GM12874 (cell line): ENCODE measurements around the gene STAU1.

Experiments used
- CTCF ChIP-seq: IDR thresholded peaks from 2 replicates; pipeline ENCODE4 v1.5.1; 2011; ENCODE audit warnings: low read depth, mild to moderate bottlenecking, control low read depth, low read length, moderate library complexity; ENCODE audit not compliant: insufficient read depth

Gene STAU1

GRCh38 chr20:49115564-49115963 is 72.6 kb downstream of the STAU1 start:
- 0 out of 2 replicates have a peak, but pooled peaks have one; percentile 4 for TF ChIP-seq CTCF

DNA sequence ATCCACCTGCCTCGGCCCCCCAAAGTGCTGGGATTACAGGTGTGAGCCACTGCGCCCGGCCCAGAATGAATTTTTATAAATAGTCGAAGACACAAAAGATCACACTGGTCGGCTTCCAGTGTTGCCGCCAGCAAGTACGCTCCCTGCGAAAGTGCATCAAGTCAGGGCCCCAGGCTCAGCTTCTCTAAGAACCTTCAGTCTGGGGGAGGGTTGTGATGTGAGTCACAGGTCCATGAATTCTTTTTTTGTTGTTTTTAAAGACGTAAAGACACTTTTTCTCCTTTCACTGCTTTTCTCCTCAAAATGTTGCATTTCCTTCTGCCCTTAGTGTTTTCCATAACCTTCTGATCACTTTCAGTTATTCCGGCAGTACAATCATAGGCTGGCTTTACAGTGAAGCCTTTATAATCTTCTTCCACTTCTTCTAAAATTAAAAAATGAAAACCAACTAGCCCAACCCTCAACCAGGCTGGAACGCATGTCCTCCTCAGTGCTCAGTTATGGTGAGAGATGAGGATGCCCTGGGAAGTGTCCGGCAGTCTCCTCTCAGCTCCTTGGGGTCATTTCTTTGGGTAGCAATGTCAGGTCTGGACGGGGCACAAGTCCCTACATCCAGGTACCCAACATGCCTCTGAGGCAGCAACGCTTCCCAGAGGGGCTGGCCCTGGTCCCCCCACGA is 75.4 kb downstream of the STAU1 start:
- TF ChIP-seq CTCF = no peak

- no peak for TF ChIP-seq CTCF
These were observed 77.1 kb downstream of the STAU1 start for GRCh38 chr20:49110767-49111694.

GRCh38 chr20:49106328-49106727 is 81.8 kb downstream of the STAU1 start:
- no peak for TF ChIP-seq CTCF

DNA sequence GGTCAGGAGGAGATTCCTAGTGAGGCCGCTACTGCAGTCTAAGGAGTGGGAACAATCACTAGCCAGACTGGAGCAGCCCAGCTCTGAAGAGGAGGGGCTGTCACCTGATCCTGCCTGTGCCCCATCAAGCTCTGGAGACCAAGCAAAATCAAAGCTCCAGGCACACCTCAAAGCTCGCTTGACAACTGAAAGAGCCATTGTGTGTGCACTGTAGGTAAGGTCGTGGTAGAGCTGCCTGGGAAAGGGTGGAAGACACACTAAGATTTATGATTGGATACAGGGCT is 83.8 kb downstream of the STAU1 start:
- no peak for TF ChIP-seq CTCF

DNA sequence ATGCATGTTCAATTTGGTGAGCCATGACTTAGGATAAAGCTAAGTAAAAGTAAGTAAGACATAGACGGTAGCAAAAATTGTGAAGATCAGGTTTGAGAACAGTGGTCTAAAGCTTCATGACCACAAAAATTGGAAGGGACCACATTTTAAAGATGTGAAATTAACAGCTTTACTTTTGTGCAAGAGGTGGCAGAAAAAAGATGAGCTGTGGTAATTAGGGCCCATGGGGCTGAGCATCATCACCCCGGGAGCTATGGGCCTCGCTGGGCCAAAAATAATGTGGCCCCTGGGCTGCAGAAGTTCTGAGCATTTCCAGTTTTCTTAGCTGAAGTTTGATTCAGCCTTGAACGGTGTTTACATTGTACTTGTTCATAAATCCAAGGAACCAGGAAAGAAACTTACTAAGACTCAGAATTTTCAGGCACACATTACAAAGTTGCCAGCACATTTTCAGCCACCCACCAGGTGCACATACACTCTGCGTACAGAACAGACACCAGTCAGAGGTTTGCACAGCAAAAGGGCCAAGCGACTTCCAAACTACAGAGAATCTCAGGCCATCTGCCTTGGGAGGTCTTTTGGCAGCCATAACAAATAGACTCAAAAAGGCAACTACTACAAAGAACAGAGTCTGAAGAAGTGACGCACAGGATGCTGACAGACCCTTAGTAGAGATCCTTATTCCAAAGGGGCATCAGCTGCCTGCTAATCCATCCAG is 84.3 kb downstream of the STAU1 start:
- no peak for TF ChIP-seq CTCF

DNA sequence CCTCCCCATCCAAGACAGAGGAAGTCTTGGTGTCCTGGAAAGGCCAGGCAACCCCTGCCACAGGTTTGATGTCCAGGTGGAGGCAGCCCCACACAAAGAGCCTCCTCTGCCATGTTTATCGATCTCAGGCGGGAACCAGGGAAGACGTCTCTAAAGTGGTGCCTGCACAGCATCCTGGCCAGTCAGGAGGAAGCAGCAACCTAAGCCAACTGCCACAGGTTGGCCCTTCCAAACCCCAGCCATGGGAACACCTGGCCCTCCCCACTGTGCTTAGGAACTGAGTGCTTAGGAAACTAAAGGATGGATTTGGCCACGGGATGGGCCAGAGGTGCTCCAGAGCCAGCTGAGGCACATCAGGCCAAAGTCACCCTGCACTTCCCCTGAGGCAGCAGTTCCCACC is 85.1 kb downstream of the STAU1 start:
- no peak for TF ChIP-seq CTCF
